Panc1 (cell line): ENCODE measurements around the gene SLC10A7. TPM values are rescaled to one million over a fixed set of nuclear protein-coding genes. Genes with fewer than 3 reads are reported as not detected.

Experiments
- ATAC-seq: fragments of 200-7000 bp; cut with Tn5 transposase; 2 replicates; pipeline ENCODE4 v1.9.1; 2020; ENCODE audit warnings: mild to moderate bottlenecking, moderate library complexity
- BruUV-seq: library from RNA; stranded (reverse); fragments of 400-500 nt; replicated peaks from 2 replicates; lab custom pipeline; 2021; lab: Mats Ljungman, UMichigan
- CTCF ChIA-PET: fragments of 300-600 bp; sonication (Branson Sonifier 250); formaldehyde crosslinking; loops from one replicate; lab custom pipeline; 2022; ENCODE audit warnings: antibody characterized with exemption; lab: Charles Lee
- POLR2A ChIA-PET: fragments of 300-600 bp; sonication (Branson Sonifier 250); formaldehyde crosslinking; loops from one replicate; lab custom pipeline; 2022; ENCODE audit warnings: antibody characterized with exemption; lab: Charles Lee
- DNase-seq: peaks from one replicate; pipeline ENCODE4 v3.0.0-alpha.2; 2010; ENCODE audit warnings: low read depth, low spot score
- H3K27ac ChIP-seq: 2 replicates; pipeline ENCODE4 v1.5.1; 2011; ENCODE audit warnings: mild to moderate bottlenecking, low read length, inconsistent platforms
- H3K27me3 ChIP-seq: fragments of 200-500 bp; sonication (Bioruptor generic); 2 replicates; pipeline ENCODE4 v1.6.0; 2014; ENCODE audit warnings: low read length, inconsistent platforms; ENCODE audit not compliant: control insufficient read depth, insufficient read depth
- H3K36me3 ChIP-seq: fragments of 200-500 bp; sonication (Bioruptor generic); 2 replicates; pipeline ENCODE4 v1.5.1; 2014; ENCODE audit warnings: inconsistent platforms, mild to moderate bottlenecking, low read length, moderate library complexity; ENCODE audit not compliant: control insufficient read depth, insufficient read depth
- H3K4me1 ChIP-seq: 2 replicates; pipeline ENCODE4 v1.5.1; 2011; ENCODE audit warnings: inconsistent platforms, mild to moderate bottlenecking, low read length, moderate library complexity; ENCODE audit not compliant: control insufficient read depth, insufficient read depth
- H3K4me3 ChIP-seq, 2 experiments: 2 replicates each; pipeline ENCODE4 v1.5.1; 2011 to 2012; ENCODE audit warnings: low read depth in 2 of 2, low read length in 2 of 2, mild to moderate bottlenecking in 2 of 2, inconsistent platforms in 1 of 2, moderate library complexity in 1 of 2
- H3K9me3 ChIP-seq: fragments of 200-500 bp; sonication (Bioruptor generic); 2 replicates; pipeline ENCODE4 v1.5.1; 2014; ENCODE audit warnings: low read depth, mild to moderate bottlenecking, inconsistent platforms, low read length, moderate library complexity; ENCODE audit not compliant: control insufficient read depth, insufficient read depth
- POLR2AphosphoS5 ChIP-seq: IDR thresholded peaks from 2 replicates; pipeline ENCODE4 v1.6.1; 2012; ENCODE audit warnings: mild to moderate bottlenecking, low read depth, low read length, moderate library complexity
- SIN3A ChIP-seq: IDR thresholded peaks from 2 replicates; pipeline ENCODE4 v1.6.1; 2012; ENCODE audit warnings: low read depth, mild to moderate bottlenecking, low read length, moderate library complexity, borderline replicate concordance; ENCODE audit not compliant: insufficient read depth
- TCF7L2 ChIP-seq: IDR thresholded peaks from 2 replicates; pipeline ENCODE4 v1.6.1; 2011; ENCODE audit warnings: mild to moderate bottlenecking, low read depth, low read length, inconsistent platforms
- in situ Hi-C: cut with HindIII; loops from 2 replicates; pipeline ENCODE4 v1.10.0; 2016; ENCODE audit warnings: low sequenced_read_pairs, low pct_unique_long_range_greater_than_20kb
- intact Hi-C: fragments of 100-400 bp; cut with micrococcal nuclease; formaldehyde crosslinking; loops from one replicate; pipeline ENCODE4 v1.10.0; 2022; ENCODE audit not compliant: unreplicated experiment
- total RNA-seq: library from RNA; stranded (reverse); gene quantifications from one replicate; pipeline ENCODE4 v1.2.1, GENCODE V29; 2021; ENCODE audit not compliant: unreplicated experiment
- TF ChIP-seq, protein P1 (sequence below): fragments of 450-650 bp; IDR thresholded peaks from 2 replicates; pipeline ENCODE4 v1.5.1; 2017; ENCODE audit warnings: mild to moderate bottlenecking
- TF ChIP-seq, protein P2 (sequence below), 2 experiments: IDR thresholded peaks; 2 replicates each; pipeline ENCODE4 v1.6.1; 2011 to 2012; ENCODE audit warnings: low read depth in 2 of 2, control low read depth in 1 of 2, low read length in 1 of 2, mild to moderate bottlenecking in 1 of 2, moderate library complexity in 1 of 2; ENCODE audit not compliant: insufficient read depth in 1 of 2

Gene SLC10A7
- total RNA-seq, 1 experiment from 2014 or later = 1.5 TPM

DNA sequence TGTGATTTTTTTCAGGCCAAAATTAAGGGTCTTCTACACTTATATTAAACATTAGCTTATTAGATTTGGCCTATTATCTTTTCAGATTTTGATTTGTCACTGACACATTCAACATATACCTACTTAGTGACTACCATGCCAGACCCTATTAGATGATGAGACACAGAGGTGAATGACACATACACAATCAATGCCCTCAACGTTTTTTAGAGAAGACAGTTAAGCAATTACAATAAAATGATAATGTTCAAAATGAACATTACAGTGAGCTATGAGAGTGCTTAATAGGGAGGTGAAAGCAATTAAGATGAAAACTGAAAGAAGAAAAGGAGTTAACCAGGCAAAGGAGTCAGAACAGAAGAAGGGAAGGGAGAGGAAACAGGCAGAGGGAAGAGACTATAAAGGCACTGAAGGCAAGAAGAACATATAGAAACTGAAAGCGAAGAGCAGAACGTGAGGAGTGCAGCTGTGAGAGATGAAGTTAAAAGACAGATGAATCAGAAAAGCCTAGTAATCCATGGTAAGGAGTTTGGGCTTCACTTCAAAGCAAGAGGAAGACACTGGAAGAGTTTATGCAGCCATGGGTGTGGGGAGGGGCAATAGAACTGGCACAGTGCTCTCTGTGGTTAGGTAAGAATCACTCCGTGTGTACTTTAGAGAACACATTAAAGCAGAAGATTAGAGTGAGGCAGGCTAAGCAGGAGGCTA is 188.4 kb downstream of the SLC10A7 start:
- no peaks in the 10 kb centered on the region for H3K36me3 ChIP-seq
- ChIA-PET POLR2A (no interaction called here), CTCF (no interaction called here)
- no peaks in the 10 kb centered on the region for H3K27me3 ChIP-seq
- no TSS peak for BruUV-seq
- no peaks in the 10 kb centered on the region for H3K4me1 ChIP-seq
- ATAC-seq = no peak
- DNase-seq = no peak
- no peaks in the 10 kb centered on the region for H3K9me3 ChIP-seq
- in situ Hi-C loops (no loop called here), intact Hi-C loops (no loop called here)
- H3K4me3 ChIP-seq = no peak overlapping the region
- no peak overlapping the region for H3K27ac ChIP-seq
- no peak for TF ChIP-seq POLR2AphosphoS5
- no peak for TF ChIP-seq SIN3A
- no peak for TF ChIP-seq TCF7L2
- TF ChIP-seq, protein P1, sequence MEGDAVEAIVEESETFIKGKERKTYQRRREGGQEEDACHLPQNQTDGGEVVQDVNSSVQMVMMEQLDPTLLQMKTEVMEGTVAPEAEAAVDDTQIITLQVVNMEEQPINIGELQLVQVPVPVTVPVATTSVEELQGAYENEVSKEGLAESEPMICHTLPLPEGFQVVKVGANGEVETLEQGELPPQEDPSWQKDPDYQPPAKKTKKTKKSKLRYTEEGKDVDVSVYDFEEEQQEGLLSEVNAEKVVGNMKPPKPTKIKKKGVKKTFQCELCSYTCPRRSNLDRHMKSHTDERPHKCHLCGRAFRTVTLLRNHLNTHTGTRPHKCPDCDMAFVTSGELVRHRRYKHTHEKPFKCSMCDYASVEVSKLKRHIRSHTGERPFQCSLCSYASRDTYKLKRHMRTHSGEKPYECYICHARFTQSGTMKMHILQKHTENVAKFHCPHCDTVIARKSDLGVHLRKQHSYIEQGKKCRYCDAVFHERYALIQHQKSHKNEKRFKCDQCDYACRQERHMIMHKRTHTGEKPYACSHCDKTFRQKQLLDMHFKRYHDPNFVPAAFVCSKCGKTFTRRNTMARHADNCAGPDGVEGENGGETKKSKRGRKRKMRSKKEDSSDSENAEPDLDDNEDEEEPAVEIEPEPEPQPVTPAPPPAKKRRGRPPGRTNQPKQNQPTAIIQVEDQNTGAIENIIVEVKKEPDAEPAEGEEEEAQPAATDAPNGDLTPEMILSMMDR = no peak
- TF ChIP-seq, protein P2, sequence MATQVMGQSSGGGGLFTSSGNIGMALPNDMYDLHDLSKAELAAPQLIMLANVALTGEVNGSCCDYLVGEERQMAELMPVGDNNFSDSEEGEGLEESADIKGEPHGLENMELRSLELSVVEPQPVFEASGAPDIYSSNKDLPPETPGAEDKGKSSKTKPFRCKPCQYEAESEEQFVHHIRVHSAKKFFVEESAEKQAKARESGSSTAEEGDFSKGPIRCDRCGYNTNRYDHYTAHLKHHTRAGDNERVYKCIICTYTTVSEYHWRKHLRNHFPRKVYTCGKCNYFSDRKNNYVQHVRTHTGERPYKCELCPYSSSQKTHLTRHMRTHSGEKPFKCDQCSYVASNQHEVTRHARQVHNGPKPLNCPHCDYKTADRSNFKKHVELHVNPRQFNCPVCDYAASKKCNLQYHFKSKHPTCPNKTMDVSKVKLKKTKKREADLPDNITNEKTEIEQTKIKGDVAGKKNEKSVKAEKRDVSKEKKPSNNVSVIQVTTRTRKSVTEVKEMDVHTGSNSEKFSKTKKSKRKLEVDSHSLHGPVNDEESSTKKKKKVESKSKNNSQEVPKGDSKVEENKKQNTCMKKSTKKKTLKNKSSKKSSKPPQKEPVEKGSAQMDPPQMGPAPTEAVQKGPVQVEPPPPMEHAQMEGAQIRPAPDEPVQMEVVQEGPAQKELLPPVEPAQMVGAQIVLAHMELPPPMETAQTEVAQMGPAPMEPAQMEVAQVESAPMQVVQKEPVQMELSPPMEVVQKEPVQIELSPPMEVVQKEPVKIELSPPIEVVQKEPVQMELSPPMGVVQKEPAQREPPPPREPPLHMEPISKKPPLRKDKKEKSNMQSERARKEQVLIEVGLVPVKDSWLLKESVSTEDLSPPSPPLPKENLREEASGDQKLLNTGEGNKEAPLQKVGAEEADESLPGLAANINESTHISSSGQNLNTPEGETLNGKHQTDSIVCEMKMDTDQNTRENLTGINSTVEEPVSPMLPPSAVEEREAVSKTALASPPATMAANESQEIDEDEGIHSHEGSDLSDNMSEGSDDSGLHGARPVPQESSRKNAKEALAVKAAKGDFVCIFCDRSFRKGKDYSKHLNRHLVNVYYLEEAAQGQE (IDR thresholded peaks at IDR 0.05; ENCODE audit: insufficient read depth in 1 of 2, low read depth in 2 of 2, low read length in 1 of 2) = no peak

DNA sequence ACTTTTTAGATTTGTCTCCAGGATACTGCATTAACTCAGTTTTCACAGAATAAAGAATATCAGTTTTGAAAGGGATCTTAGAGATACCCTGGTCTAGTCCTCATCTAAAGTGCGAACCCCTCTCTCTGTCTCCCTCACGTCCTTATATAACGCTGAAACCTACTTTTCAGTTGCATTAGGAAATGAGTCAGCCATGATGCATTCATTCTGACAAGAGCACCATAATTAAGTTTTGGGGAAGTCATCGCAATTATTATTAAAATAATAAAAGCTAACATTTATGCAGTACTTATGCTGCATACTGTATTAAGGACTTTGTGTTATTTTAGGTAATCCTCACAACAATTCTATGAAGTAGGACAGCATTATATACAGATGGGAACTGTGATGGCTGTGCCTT is 191.3 kb downstream of the SLC10A7 start:
- Histone ChIP-seq H3K27me3 (no peaks in the 10 kb centered on the region), H3K36me3 (no peaks in the 10 kb centered on the region), H3K4me3 (no peak overlapping the region), H3K27ac (no peak overlapping the region), H3K9me3 (no peaks in the 10 kb centered on the region), H3K4me1 (no peaks in the 10 kb centered on the region)
- POLR2A ChIA-PET = no interaction called here
- ATAC-seq (no peak), DNase-seq (no peak)
- TF ChIP-seq POLR2AphosphoS5 (no peak), SIN3A (no peak), TCF7L2 (no peak)
- TF ChIP-seq, protein P1 = no peak
- TF ChIP-seq, protein P2 (IDR thresholded peaks at IDR 0.05; ENCODE audit: insufficient read depth in 1 of 2, low read depth in 2 of 2, low read length in 1 of 2) = no peak
- CTCF ChIA-PET = no interaction called here
- BruUV-seq = no TSS peak
- intact Hi-C loops = no loop called here
- in situ Hi-C loops = no loop called here
